IPS-NIHi7 (cell line): ENCODE results near the gene KCTD16.

Experiments
- DNase-seq: peaks from one replicate; pipeline ENCODE4 v3.0.0; 2012; ENCODE audit warnings: mixed read lengths; ENCODE audit errors: extremely low spot score

The KCTD16 gene

DNA sequence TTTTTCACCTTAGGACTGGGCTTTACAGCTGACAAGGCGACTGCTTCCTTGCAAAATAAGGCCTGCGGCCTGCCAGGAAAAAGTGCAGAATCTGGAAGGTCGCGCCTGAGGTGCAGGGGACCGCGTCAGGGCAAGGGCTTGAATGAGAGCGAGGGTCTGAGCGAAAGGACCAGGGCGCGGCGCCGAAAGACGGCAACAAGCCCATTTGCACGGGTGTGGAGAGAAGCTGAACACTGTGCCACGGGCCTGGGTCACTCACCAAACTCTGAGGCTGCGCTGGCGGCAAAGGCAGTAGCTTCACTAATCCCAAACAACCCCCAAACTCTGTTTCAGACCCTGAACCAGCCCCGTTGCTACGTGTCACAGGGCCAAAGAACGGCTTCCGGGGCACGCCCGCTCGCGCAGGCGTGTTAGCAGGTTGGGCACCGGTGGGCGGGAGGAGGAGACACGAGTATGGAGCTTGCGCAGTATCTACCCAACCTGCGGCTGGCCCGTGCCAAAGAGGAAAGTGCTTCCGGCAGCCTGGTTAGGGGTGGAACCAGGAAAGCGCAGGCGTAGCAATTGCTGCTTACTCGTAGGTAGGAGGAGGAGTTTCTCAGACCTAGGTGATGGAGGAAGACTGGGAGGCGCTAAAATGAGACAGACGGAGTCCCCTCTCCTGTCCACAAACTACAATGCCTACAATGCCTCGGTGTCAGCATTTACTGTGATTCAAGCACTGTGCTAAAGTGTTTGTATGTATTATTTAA is at the start of gene KCTD16, which contains the start of gene YIPF5:
Gene KCTD16, plus strand, starts transcription at position 598 of the 749 bp plus-strand sequence.
Gene YIPF5, minus strand, starts transcription at position 384 of the 749 bp plus-strand sequence. CDS start 704 bp downstream, outside the sequence.
- peak; percentile 98 for DNase-seq

DNA sequence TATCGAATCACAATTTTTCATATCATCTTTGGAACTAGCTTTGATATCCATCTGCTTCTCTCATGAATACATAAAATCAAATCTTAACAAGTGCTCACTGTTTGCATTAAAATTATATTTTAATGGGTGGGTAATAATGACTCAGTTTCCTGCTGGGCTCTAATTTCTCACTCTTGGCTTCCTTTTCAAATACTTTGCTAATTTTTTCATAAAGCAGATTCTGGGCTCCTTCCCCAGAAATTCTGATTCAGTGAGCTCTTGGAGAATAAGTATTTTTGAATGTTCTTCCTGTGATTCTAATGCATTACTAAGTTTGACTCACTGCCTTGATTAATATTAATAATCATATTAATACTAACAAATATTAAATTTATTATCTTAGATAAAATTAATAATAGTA is 49.1 kb upstream of the KCTD16 start:
- no peak for DNase-seq

- no peak for DNase-seq
Measured at GRCh38 chr5:144122081-144122480, 48.6 kb upstream of the KCTD16 start.

DNA sequence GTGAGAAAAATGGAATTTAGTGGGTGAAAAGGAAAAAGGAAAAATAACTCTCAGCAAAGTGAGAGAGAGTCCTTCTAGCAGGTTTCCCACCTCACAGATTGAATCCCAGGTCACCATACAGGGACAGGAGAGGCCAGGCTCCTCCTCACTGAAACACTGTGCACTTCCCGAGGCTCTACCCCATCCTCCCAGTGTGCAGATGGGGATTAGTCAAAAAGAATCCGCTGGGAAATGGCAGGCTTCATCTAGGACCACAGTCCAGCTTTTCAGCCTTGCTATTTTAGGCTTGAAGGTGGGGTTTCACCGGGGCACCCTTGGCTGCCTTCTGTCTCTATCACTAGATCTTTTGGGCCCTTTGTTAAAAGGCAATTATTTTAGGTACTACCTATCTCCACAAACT is 48.0 kb upstream of the KCTD16 start:
- DNase-seq: no peak

DNA sequence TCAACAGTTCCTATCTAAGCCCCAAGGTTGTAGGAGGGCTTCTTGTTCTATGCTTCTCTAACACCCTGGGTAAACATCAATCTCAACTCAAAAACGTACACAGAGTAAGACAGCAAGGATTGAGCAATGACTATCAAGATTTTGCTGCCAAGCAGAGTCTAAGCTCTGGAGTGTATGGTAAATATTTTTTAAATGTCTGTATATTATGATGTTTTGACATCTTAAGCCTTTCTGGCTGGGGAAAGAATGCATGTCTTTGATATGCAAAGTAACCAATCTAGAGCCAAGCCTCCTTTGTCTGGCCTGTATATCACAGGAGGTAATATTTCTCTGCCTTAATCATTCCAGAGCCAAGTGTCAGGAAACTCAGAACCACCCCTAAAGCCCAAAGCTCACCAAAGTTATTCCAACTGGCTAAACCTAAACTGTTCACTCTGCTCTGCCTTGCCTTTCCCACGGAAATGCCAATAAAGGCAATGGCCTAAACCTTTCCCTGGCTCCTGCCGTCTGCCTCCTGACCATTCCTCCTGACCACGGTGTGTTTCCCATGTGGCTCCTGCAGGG is 45.4 kb upstream of the KCTD16 start:
- DNase-seq: no peak

GRCh38 chr5:144126707-144127106 is 44.0 kb upstream of the KCTD16 start:
- DNase-seq: no peak

DNA sequence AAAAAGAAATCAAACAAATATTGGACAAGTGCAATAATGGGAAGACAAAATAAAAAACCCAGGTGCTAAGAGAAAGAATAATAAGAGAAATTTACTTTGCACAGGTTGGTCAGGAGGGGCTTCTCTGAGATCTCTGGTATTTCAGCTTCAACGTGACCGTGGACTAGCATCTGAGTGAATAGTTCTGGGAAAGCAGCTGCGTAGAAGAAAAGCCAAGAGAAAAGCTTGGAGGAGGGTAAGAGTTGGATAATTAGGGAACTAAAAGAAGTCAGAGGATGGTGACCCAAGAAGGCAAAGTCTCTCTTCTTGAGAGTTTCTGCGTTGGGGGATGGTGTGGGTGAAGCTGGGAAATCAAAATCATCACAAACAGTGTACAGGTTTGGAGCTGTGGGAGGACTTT is 41.8 kb upstream of the KCTD16 start:
- no peak for DNase-seq

- no peak for DNase-seq
Measured at GRCh38 chr5:144130306-144130705, 40.4 kb upstream of the KCTD16 start.

GRCh38 chr5:144131261-144131660 is 39.4 kb upstream of the KCTD16 start:
- no peak for DNase-seq

DNA sequence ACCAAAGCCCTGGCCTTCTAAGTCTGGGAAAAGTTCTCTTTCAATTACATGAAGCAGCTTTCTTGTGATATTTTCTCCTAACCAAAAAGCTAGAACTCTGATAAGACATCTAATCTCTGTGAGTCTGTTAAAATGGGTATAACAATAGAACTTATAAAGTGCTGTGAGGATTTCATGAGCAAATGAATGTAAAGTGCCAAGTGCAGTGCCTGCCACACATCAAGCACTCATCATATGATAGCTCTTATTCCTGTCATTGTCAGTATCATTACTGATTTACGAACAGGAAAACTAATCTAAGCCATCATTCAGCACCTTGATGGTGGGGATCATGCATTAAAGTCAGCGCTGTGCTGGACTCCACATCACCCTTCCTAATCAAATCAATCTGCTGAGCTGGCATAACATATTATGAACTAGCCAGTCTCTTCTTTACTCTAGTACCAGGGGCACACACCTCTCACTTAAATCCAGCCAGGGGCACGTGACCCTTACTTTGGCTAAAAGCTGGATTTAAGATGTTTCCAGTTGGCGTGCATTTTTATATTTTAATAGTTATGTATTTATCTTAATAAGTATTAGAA is 37.5 kb upstream of the KCTD16 start:
- DNase-seq: no peak

GRCh38 chr5:144134194-144134826 is 36.4 kb upstream of the KCTD16 start:
- DNase-seq: no peak

GRCh38 chr5:144135113-144135762 is 35.4 kb upstream of the KCTD16 start:
- DNase-seq: no peak

DNA sequence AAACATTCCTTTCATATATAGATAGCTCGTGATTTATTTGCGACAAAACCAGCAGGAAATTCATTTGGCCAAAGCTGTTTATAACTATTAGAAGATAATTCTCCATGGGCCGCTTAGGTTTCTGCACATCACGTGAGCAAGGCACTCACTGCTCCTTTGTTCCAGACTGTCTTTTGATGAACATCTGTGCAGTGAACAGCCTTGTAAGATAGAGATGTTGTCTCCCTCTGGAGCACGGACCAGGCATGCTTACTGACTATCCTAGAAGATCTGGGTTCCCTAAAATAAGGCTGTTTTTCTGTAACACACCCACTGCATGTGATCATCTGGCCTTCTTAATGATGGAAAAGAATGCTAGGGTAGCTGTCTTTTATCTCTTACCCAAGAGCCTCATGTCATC is 31.1 kb upstream of the KCTD16 start:
- DNase-seq: no peak

DNA sequence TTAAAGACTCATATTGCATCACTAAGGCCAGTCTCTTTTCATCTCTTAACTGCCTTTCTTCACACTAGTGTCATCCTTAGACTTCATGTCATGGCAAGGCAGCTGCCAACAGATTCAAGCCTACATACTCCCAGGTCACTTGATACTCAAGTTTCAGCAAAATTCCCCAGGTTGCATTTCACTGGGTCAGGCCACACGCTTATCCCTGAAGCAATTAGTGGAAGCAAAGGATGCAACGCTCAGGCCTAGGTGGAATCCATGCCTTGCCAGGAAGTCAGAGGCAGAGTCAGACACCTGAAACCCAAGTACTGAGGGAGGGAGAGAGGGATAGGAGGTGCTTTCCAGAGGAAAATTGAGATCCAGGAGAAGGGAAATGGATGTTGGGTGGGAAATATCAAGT is 29.1 kb upstream of the KCTD16 start:
- DNase-seq: no peak

- peak; percentile 63 for DNase-seq
Measured at GRCh38 chr5:144142139-144142823, 28.4 kb upstream of the KCTD16 start.

- DNase-seq: no peak
Measured at GRCh38 chr5:144142824-144143162, 27.9 kb upstream of the KCTD16 start.

- DNase-seq: no peak
Measured at GRCh38 chr5:144143625-144144024, 27.0 kb upstream of the KCTD16 start.

GRCh38 chr5:144144956-144145751 is 25.5 kb upstream of the KCTD16 start:
- no peak for DNase-seq

DNA sequence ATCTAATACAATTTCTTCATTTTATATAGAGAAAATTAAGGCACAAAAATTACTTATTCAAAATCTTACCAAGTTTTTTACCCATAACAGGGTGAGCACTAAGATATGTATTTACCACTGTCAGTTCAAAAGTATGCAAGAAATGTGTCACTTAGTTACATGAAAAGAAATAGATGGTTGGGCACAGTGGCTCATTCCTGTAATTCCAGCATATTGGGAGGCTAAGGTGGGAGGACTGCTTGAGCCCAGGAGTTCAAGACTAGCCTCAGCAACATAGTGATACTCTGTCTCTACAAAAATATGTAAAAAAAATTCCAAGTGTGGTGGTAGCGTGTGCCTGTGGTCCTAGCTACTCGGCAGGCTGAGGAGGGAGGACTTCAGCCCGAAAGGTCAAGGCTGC is 19.6 kb upstream of the KCTD16 start:
- DNase-seq: no peak

GRCh38 chr5:144156767-144157171 is 13.9 kb upstream of the KCTD16 start:
- DNase-seq: no peak

DNA sequence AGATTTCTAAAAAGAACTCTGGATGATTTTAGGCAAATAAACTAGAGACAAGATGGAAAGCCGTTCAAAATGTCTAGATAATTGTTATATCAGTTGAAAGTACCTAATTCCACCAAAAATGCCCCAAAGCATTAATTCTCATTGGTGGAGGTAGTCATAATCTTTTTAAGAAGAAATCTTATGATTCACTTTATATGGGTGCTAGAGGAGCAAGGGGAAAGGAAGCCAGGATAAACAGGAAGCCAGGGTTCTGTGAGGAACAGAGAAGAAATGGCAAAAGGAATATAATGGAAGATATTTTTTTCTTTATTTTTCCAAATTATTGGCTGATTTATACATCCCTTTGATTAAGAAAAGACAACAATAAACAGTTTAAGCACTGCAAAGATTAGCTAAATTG is 8.0 kb upstream of the KCTD16 start:
- DNase-seq: no peak
